ENCODE data around the gene CPNE8.

DNA sequence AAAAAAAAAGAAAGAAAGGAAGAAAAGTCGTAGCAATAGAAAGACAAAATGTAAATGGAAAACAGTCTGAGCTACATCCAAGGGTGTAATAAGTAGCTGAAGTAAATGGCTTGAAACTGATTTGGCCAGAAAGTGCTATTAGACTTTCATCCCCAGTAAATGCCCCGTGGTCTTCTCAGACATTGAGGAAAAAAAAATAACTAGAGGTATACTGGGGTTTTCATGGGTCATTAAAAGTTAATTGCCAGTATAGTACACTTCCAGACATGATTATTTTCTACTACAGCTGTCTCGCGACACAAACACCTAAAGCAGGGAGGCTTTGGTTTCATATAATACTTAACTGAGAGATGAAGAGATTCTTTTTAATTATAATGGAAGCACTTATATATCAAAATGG lies 271.9 kb downstream of the CPNE8 start:
- TF ChIP-seq, protein P1, sequence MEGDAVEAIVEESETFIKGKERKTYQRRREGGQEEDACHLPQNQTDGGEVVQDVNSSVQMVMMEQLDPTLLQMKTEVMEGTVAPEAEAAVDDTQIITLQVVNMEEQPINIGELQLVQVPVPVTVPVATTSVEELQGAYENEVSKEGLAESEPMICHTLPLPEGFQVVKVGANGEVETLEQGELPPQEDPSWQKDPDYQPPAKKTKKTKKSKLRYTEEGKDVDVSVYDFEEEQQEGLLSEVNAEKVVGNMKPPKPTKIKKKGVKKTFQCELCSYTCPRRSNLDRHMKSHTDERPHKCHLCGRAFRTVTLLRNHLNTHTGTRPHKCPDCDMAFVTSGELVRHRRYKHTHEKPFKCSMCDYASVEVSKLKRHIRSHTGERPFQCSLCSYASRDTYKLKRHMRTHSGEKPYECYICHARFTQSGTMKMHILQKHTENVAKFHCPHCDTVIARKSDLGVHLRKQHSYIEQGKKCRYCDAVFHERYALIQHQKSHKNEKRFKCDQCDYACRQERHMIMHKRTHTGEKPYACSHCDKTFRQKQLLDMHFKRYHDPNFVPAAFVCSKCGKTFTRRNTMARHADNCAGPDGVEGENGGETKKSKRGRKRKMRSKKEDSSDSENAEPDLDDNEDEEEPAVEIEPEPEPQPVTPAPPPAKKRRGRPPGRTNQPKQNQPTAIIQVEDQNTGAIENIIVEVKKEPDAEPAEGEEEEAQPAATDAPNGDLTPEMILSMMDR (IDR thresholded peaks at IDR 0.05 in 4 of 5, conservative IDR thresholded peaks at IDR 0.05 in 1 of 5): no peak
- TF ChIP-seq POLR2A (IDR thresholded peaks at IDR 0.05): no peak
